Heart right ventricle (tissue), 16 donors: ENCODE measurements around the gene ASB10. TPM values are rescaled to one million over a fixed set of nuclear protein-coding genes. Genes with fewer than 3 reads are reported as not detected.
A peak's percentile ranks its signal among the peaks of the same experiment; 100 is the strongest.

ENCODE experiments used
- ATAC-seq, 8 donors: fragments of 200-7000 bp; cut with Tn5 transposase; one replicate each; pipeline ENCODE4 v1.9.1; 2020; ENCODE audit warnings: mild to moderate bottlenecking in 8 of 8, moderate library complexity in 8 of 8, moderate number of reproducible peaks in 1 of 8
- DNase-seq, 2 donors: peaks; one replicate each; pipeline ENCODE4 v3.0.0-alpha.2; 2020
- H3K27ac ChIP-seq, 10 donors: fragments of 200-600 bp; sonication (generic) in 2 of 10; one replicate each; pipeline versions ENCODE4 v1.5.0 to v1.8.0; 2020 to 2022; ENCODE audit warnings: mild to moderate bottlenecking in 3 of 10
- H3K27me3 ChIP-seq, 7 donors: fragments of 200-600 bp; one replicate each; pipeline ENCODE4 v1.8.0; 2021 to 2022; ENCODE audit warnings: mild to moderate bottlenecking in 2 of 7
- H3K36me3 ChIP-seq, 9 donors: fragments of 200-600 bp; sonication (generic) in 1 of 9; one replicate each; pipeline versions ENCODE4 v1.5.0 to v1.8.0; 2020 to 2022; ENCODE audit warnings: mild to moderate bottlenecking in 2 of 9
- H3K4me1 ChIP-seq, 9 donors: fragments of 200-600 bp; sonication (generic) in 1 of 9; one replicate each; pipeline versions ENCODE4 v1.5.0 to v1.8.0; 2020 to 2022; ENCODE audit warnings: mild to moderate bottlenecking in 4 of 9
- H3K4me3 ChIP-seq, 10 donors: fragments of 200-600 bp; sonication (generic) in 2 of 10; one replicate each; pipeline versions ENCODE4 v1.5.0 to v1.8.0; 2020 to 2022; ENCODE audit warnings: mild to moderate bottlenecking in 7 of 10, moderate library complexity in 2 of 10
- H3K9me3 ChIP-seq, 11 donors: fragments of 200-600 bp in 10 of 11; sonication (generic) in 2 of 11; one replicate each; pipeline versions ENCODE4 v1.5.0 to v1.8.0; 2013 to 2022; ENCODE audit warnings: mild to moderate bottlenecking in 2 of 11, control low read depth in 1 of 11, moderate library complexity in 1 of 11
- WGBS, 2 donors: extraction: QIAGEN DNeasy Blood & Tissue Kit; methylation state at CpG; one replicate each; pipeline ENCODE4 v1.1.7; 2013; ENCODE audit warnings: inconsistent platforms in 1 of 2; 5-methylcytosine and 5-hydroxymethylcytosine counted together
- intact Hi-C, 10 donors: fragments of 100-400 bp; cut with DNase I; formaldehyde crosslinking; loops; one replicate each; pipeline versions ENCODE4 v1.11.1 to v1.14.2; 2022
- polyA plus RNA-seq, 2 donors: library from polyadenylated mRNA; stranded (reverse); fragments of 200-250 nt; gene quantifications; one replicate each; pipeline ENCODE4 v1.2.3, GENCODE V29; 2013
- total RNA-seq, 10 donors: library from RNA; stranded (reverse); fragmentation: NEBNext Ultra II Directional in 3 of 10; extraction: Animal tissue kit (Norgen Biotek cat#: 25700) in 3 of 10; gene quantifications; one replicate each; pipeline versions ENCODE4 v1.2.1 to v1.2.4, GENCODE V29; 2021 to 2023
- TF ChIP-seq, protein P1 (sequence below), 9 donors: fragments of 200-600 bp; sonication (generic) in 2 of 9; IDR thresholded peaks; one replicate each; pipeline versions ENCODE4 v1.5.0 to v1.8.0; 2021 to 2022; ENCODE audit warnings: antibody characterized with exemption in 9 of 9, mild to moderate bottlenecking in 5 of 9, moderate library complexity in 1 of 9
- donor health status: Arrhythmogenic right ventricular cardiomyopathy.
- donor health status: ischemic (EF 13 %, LVEDD 7.1; RV severe dilation, severe dysfunction).
- donor health status: healthy with polysubstance abuse.
- donor health status: DM: no; HTN: yes; CAD: no.
- donor health status: DM: no; HTN: no; CAD: no.
- donor health status: ischemic (EF 25% LVEDD 6.9; RV normal size, moderate dysfunction).
- donor health status: ischemic (EF 25% LVEDD 5.7; RV mildly dilated, moderate dysfunction).
- donor health status: healthy.
- donor health status: DM: yes; HTN: yes; CAD: no.
- donor health status: Ischemic cardiomyopathy.
- donor health status: ischemic (EF 35%, LVEDD 5.7; RV mildly dilated, moderate dysfunction).
- donor health status: nonischemic (EF 11% LVEDD 7.7; RV severe dilation, severe dysfunction).
- donor health status: DM: yes; HTN: yes; CAD: no.
- donor health status: PGD.
- donor health status: ischemic (EF 29% LVEDD 5.4; RV normal size, mild dysfunction).
- donor health status: nonischemic (EF 23%, LVEDD 6.1; RV moderate dilation, normal function).

Gene ASB10
- total and polyA plus RNA-seq, 12 donors = 7.2 to 63.4 (median 29.1) TPM

- WGBS, 2 donors = 55 to 67% methylated on average over 3 of the region's 3 CpGs
- peaks cover 0 to 15% (median 9%) of the 10 kb centered on the region in 7 donors for H3K27me3 ChIP-seq
- peaks cover 3 to 14% (median 9%) of the 10 kb centered on the region in 9 donors for H3K4me1 ChIP-seq
- H3K27ac ChIP-seq = no peak overlapping the region
- intact Hi-C loops = no loop called here
- ATAC-seq = no peak
- TF ChIP-seq, protein P1, sequence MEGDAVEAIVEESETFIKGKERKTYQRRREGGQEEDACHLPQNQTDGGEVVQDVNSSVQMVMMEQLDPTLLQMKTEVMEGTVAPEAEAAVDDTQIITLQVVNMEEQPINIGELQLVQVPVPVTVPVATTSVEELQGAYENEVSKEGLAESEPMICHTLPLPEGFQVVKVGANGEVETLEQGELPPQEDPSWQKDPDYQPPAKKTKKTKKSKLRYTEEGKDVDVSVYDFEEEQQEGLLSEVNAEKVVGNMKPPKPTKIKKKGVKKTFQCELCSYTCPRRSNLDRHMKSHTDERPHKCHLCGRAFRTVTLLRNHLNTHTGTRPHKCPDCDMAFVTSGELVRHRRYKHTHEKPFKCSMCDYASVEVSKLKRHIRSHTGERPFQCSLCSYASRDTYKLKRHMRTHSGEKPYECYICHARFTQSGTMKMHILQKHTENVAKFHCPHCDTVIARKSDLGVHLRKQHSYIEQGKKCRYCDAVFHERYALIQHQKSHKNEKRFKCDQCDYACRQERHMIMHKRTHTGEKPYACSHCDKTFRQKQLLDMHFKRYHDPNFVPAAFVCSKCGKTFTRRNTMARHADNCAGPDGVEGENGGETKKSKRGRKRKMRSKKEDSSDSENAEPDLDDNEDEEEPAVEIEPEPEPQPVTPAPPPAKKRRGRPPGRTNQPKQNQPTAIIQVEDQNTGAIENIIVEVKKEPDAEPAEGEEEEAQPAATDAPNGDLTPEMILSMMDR (IDR thresholded peaks at IDR 0.05) = no peak
- DNase-seq = no peak
- no peaks in the 10 kb centered on the region for H3K9me3 ChIP-seq
- peaks cover 0 to 34% (median 0%) of the 10 kb centered on the region in 9 donors for H3K36me3 ChIP-seq
- no peak overlapping the region for H3K4me3 ChIP-seq
Measured at GRCh38 chr7:151146761-151147160, 40.3 kb downstream of the ASB10 start.

DNA sequence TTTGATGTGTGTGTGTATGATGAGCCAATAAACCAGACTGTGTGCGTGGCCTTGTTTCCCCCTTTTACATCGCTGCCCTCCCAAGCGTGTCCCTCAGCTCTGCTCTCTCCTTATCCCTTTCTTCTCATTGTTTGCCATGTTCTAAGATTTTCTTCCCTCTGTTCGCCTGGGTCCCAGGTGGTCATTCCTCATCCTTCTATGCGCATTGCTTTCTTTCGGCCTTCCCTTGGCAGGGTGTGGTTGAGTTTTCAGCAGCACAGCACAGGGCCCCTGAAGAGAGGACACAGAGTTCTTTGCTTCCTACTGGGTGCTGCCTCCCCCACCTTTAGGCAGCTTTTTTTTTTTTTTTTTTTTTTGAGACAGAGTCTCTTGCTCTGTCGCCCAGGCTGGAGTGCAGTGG lies 42.7 kb downstream of the ASB10 start:
- TF ChIP-seq, protein P1 (IDR thresholded peaks at IDR 0.05) = no peak
- WGBS, 2 donors = 94 to 96% methylated on average over 7 of the region's 7 CpGs
- Histone ChIP-seq H3K27me3 (no peaks in the 10 kb centered on the region), H3K4me1 (peaks cover 3 to 14% (median 9%) of the 10 kb centered on the region in 9 donors), H3K4me3 (no peak overlapping the region), H3K27ac (no peak overlapping the region), H3K9me3 (no peaks in the 10 kb centered on the region), H3K36me3 (peaks cover 0 to 58% (median 0%) of the 10 kb centered on the region in 9 donors)
- ATAC-seq = no peak
- intact Hi-C loops = no loop called here
- DNase-seq = no peak

- no peak overlapping the region for H3K4me3 ChIP-seq
- no peak for DNase-seq
- WGBS, 2 donors = 65 to 70% methylated on average over 25 of the region's 25 CpGs
- H3K36me3 ChIP-seq = peaks cover 0 to 65% (median 0%) of the 10 kb centered on the region in 9 donors
- intact Hi-C loops = no loop called here
- H3K27me3 ChIP-seq = no peaks in the 10 kb centered on the region
- peaks cover 3 to 21% (median 9%) of the 10 kb centered on the region in 9 donors for H3K4me1 ChIP-seq
- ATAC-seq = peak in 6 of 8 donors; percentile 12 to 60 (median 48)
- TF ChIP-seq, protein P1 (IDR thresholded peaks at IDR 0.05) = no peak
- peak overlapping the region in 1 of 10 donors; percentile 36 for H3K27ac ChIP-seq
- no peaks in the 10 kb centered on the region for H3K9me3 ChIP-seq
Measured at GRCh38 chr7:151143261-151144015, 43.6 kb downstream of the ASB10 start.

GRCh38 chr7:151142686-151143040 lies 44.4 kb downstream of the ASB10 start:
- no peaks in the 10 kb centered on the region for H3K9me3 ChIP-seq
- DNase-seq (no peak), ATAC-seq (peak in 7 of 8 donors; percentile 22 to 67 (median 40))
- TF ChIP-seq, protein P1 (IDR thresholded peaks at IDR 0.05) = no peak
- intact Hi-C loops = no loop called here
- 35 to 48% methylated on average over 10 of the region's 10 CpGs for WGBS, 2 donors
- H3K4me3 ChIP-seq = no peak overlapping the region
- H3K4me1 ChIP-seq = peaks cover 3 to 28% (median 16%) of the 10 kb centered on the region in 9 donors
- H3K27ac ChIP-seq = peak overlapping the region in 2 of 10 donors; percentile 22 to 36
- H3K27me3 ChIP-seq = no peaks in the 10 kb centered on the region
- H3K36me3 ChIP-seq = peaks cover 0 to 72% (median 0%) of the 10 kb centered on the region in 9 donors
